Measurements from ENCODE around the gene CSNK1G1. TPM values are rescaled to one million over a fixed set of nuclear protein-coding genes. Genes with fewer than 3 reads are reported as not detected.

CSNK1G1 gene
- total and polyA plus RNA-seq, 2 of the 8 experiments (the other 6 are each of a cell fraction or from before 2014, with no cell fraction given) = 6.0 to 12.9 TPM

- TF ChIP-seq GTF2F1 (IDR thresholded peaks at IDR 0.05; ENCODE audit: borderline replicate concordance, low read depth, low read length) (no peak), EZH2 (IDR thresholded peaks at IDR 0.05; ENCODE audit: low read depth, low read length, severe bottlenecking) (no peak)
Observed at GRCh38 chr15:64141798-64142512, 214.0 kb downstream of the CSNK1G1 start (continued).
